GM13976 (cell line): ENCODE data around the gene GLG1.
A peak's percentile ranks its signal among the peaks of the same experiment; 100 is the strongest.
"Not testable (repeated sequence)": the region's sequence is repeated elsewhere in the genome, so short reads cannot be mapped to it uniquely, and the experiment has no call there.

Experiments used
- DNase-seq: peaks from one replicate; pipeline ENCODE4 v3.0.0; 2012; ENCODE audit warnings: low spot score
- in situ Hi-C: fragments of 300-500 bp; cut with MboI; formaldehyde crosslinking; loops from one replicate; pipeline ENCODE4 v1.12.0; 2022; ENCODE audit warnings: low sequenced_read_pairs, mixed read lengths, inconsistent platforms; ENCODE audit not compliant: unreplicated experiment

GLG1 gene

DNA sequence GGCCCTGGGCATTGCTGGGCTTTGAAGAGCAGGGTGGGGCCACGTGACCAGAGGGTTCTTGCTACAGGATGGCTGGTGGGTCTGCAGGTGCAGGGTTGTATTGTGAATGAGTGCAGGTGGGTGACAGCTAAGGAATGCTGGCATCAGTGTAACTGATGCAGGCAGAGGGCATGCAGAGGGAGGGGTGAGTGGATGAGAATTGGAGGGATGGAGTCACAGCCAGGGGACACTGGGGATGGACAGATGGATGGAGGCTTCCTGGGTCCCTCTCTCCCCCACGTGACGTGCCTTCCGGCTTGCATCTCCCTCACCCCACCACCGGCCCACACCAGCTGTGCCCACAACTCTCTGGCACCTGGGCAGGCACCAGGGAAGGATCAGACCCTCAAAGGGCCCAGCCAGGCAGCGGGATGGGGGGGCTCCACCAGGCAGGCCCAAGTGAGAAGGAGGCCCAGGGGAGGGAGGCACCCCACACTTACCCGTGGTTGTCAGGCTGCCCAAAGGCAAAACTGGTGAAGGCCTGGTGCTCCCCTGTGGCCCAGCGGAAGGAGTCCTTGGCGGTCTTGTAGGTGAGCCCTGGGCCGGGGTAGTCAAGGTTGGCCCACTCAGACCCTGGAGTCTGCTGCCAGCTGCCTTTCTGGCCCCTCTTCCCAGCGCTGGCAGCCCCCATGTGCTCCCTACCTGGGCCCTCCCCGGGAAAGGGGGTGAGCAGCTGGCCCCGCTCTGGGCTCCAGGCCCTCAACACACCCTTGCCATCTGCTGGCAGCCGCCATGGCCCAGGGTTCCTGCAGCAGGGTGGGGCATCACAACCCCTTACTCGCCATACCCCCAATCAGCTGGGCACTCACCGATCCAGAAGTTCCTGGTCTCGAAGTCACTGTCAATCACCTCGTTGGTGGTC, 196.6 kb downstream of the GLG1 start:
- in situ Hi-C loops: not testable (repeated sequence)

GRCh38 chr16:74409185-74409981, 197.5 kb downstream of the GLG1 start:
- DNase-seq: peak; percentile 6
- in situ Hi-C loops: not testable (repeated sequence)

More for the DNA sequence above, 196.6 kb downstream of the GLG1 start:
- not testable (repeated sequence) for DNase-seq

DNA sequence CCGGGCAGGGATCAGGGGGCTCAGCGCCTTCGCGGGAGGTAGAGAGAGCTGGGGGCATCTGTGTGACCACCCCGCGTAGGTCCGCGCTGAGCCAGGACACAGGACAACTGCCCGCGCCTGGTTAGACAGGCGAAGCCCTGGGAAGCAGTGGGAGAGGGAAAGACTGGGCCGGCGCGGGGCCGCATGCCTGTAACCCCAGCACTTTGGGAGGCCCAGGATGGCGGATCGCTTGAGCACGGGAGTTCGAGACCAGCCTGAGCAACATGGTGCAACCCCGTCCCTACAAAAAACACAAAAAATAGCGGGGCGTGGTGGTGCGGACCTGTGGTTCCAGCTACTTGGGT, 199.6 kb downstream of the GLG1 start:
- in situ Hi-C loops, DNase-seq: not testable (repeated sequence)

GRCh38 chr16:74406600-74407361, 200.1 kb downstream of the GLG1 start:
- DNase-seq, in situ Hi-C loops: not testable (repeated sequence)

DNA sequence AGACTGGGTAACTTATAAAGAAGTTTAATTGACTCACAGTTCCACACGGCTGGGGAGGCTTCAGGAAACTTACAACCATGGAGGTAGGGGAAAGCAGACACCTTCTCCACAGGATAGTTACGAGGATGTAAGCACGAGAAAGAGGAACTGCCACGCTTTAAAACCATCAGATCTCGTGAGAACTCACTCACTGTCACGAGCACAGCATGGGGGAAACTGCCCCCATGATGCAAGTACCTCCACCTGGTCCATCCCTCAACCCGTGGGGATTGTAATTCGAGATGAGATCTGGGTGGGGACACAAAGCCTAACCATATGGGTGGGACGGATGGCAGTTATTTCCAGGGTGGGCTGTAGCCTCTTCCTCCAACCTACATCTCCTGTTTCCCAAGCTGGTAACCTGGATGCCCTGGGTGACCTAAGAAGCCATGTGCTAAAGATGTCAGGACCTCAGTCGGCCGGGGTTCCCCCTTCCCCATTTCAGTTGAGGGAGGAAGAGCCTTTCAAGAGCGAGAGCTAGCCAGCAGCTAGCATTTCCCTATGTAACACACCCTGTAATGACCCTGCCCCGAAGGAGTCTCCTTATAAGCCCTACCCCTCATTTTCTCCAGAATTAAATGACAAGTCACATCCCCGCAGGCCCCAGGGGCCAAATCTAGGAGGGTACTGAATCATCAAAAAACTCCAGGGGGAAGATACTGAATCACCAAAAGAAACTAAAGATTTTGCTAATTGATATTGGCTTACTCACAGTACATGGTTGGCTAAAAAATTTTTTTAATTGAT, 202.6 kb downstream of the GLG1 start:
- in situ Hi-C loops: not testable (repeated sequence)

GRCh38 chr16:74400238-74400637, 206.7 kb downstream of the GLG1 start:
- DNase-seq, in situ Hi-C loops: not testable (repeated sequence)

More for the DNA sequence above, 202.6 kb downstream of the GLG1 start:
- not testable (repeated sequence) for DNase-seq

- in situ Hi-C loops, DNase-seq: not testable (repeated sequence)
These were observed 208.6 kb downstream of the GLG1 start for GRCh38 chr16:74398212-74398895.
